Panc1 (cell line): Measurements from ENCODE around the gene C1orf116. TPM values are rescaled to one million over a fixed set of nuclear protein-coding genes. Genes with fewer than 3 reads are reported as not detected.

ENCODE experiments used
- ATAC-seq: fragments of 200-7000 bp; cut with Tn5 transposase; 2 replicates; pipeline ENCODE4 v1.9.1; 2020; ENCODE audit warnings: mild to moderate bottlenecking, moderate library complexity
- BruUV-seq: library from RNA; stranded (reverse); fragments of 400-500 nt; replicated peaks from 2 replicates; lab custom pipeline; 2021; lab: Mats Ljungman, UMichigan
- CTCF ChIA-PET: fragments of 300-600 bp; sonication (Branson Sonifier 250); formaldehyde crosslinking; loops from one replicate; lab custom pipeline; 2022; ENCODE audit warnings: antibody characterized with exemption; lab: Charles Lee
- POLR2A ChIA-PET: fragments of 300-600 bp; sonication (Branson Sonifier 250); formaldehyde crosslinking; loops from one replicate; lab custom pipeline; 2022; ENCODE audit warnings: antibody characterized with exemption; lab: Charles Lee
- DNase-seq: peaks from one replicate; pipeline ENCODE4 v3.0.0-alpha.2; 2010; ENCODE audit warnings: low read depth, low spot score
- H3K27ac ChIP-seq: 2 replicates; pipeline ENCODE4 v1.5.1; 2011; ENCODE audit warnings: mild to moderate bottlenecking, low read length, inconsistent platforms
- H3K27me3 ChIP-seq: fragments of 200-500 bp; sonication (Bioruptor generic); 2 replicates; pipeline ENCODE4 v1.6.0; 2014; ENCODE audit warnings: low read length, inconsistent platforms; ENCODE audit not compliant: control insufficient read depth, insufficient read depth
- H3K36me3 ChIP-seq: fragments of 200-500 bp; sonication (Bioruptor generic); 2 replicates; pipeline ENCODE4 v1.5.1; 2014; ENCODE audit warnings: inconsistent platforms, mild to moderate bottlenecking, low read length, moderate library complexity; ENCODE audit not compliant: control insufficient read depth, insufficient read depth
- H3K4me1 ChIP-seq: 2 replicates; pipeline ENCODE4 v1.5.1; 2011; ENCODE audit warnings: inconsistent platforms, mild to moderate bottlenecking, low read length, moderate library complexity; ENCODE audit not compliant: control insufficient read depth, insufficient read depth
- H3K4me3 ChIP-seq, 2 experiments: 2 replicates each; pipeline ENCODE4 v1.5.1; 2011 to 2012; ENCODE audit warnings: low read depth in 2 of 2, low read length in 2 of 2, mild to moderate bottlenecking in 2 of 2, inconsistent platforms in 1 of 2, moderate library complexity in 1 of 2
- H3K9me3 ChIP-seq: fragments of 200-500 bp; sonication (Bioruptor generic); 2 replicates; pipeline ENCODE4 v1.5.1; 2014; ENCODE audit warnings: low read depth, mild to moderate bottlenecking, inconsistent platforms, low read length, moderate library complexity; ENCODE audit not compliant: control insufficient read depth, insufficient read depth
- CTCF ChIP-seq: fragments of 450-650 bp; IDR thresholded peaks from 2 replicates; pipeline ENCODE4 v1.5.1; 2017; ENCODE audit warnings: mild to moderate bottlenecking
- POLR2AphosphoS5 ChIP-seq: IDR thresholded peaks from 2 replicates; pipeline ENCODE4 v1.6.1; 2012; ENCODE audit warnings: mild to moderate bottlenecking, low read depth, low read length, moderate library complexity
- SIN3A ChIP-seq: IDR thresholded peaks from 2 replicates; pipeline ENCODE4 v1.6.1; 2012; ENCODE audit warnings: low read depth, mild to moderate bottlenecking, low read length, moderate library complexity, borderline replicate concordance; ENCODE audit not compliant: insufficient read depth
- TCF7L2 ChIP-seq: IDR thresholded peaks from 2 replicates; pipeline ENCODE4 v1.6.1; 2011; ENCODE audit warnings: mild to moderate bottlenecking, low read depth, low read length, inconsistent platforms
- in situ Hi-C: cut with HindIII; loops from 2 replicates; pipeline ENCODE4 v1.10.0; 2016; ENCODE audit warnings: low sequenced_read_pairs, low pct_unique_long_range_greater_than_20kb
- intact Hi-C: fragments of 100-400 bp; cut with micrococcal nuclease; formaldehyde crosslinking; loops from one replicate; pipeline ENCODE4 v1.10.0; 2022; ENCODE audit not compliant: unreplicated experiment
- total RNA-seq: library from RNA; stranded (reverse); gene quantifications from one replicate; pipeline ENCODE4 v1.2.1, GENCODE V29; 2021; ENCODE audit not compliant: unreplicated experiment
- TF ChIP-seq, protein P1 (sequence below), 2 experiments: IDR thresholded peaks; 2 replicates each; pipeline ENCODE4 v1.6.1; 2011 to 2012; ENCODE audit warnings: low read depth in 2 of 2, control low read depth in 1 of 2, low read length in 1 of 2, mild to moderate bottlenecking in 1 of 2, moderate library complexity in 1 of 2; ENCODE audit not compliant: insufficient read depth in 1 of 2

The C1orf116 gene
- total RNA-seq, 1 experiment from 2014 or later = 0.08 TPM

- TF ChIP-seq SIN3A (no peak), POLR2AphosphoS5 (no peak), CTCF (no peak), TCF7L2 (no peak)
- TF ChIP-seq, protein P1, sequence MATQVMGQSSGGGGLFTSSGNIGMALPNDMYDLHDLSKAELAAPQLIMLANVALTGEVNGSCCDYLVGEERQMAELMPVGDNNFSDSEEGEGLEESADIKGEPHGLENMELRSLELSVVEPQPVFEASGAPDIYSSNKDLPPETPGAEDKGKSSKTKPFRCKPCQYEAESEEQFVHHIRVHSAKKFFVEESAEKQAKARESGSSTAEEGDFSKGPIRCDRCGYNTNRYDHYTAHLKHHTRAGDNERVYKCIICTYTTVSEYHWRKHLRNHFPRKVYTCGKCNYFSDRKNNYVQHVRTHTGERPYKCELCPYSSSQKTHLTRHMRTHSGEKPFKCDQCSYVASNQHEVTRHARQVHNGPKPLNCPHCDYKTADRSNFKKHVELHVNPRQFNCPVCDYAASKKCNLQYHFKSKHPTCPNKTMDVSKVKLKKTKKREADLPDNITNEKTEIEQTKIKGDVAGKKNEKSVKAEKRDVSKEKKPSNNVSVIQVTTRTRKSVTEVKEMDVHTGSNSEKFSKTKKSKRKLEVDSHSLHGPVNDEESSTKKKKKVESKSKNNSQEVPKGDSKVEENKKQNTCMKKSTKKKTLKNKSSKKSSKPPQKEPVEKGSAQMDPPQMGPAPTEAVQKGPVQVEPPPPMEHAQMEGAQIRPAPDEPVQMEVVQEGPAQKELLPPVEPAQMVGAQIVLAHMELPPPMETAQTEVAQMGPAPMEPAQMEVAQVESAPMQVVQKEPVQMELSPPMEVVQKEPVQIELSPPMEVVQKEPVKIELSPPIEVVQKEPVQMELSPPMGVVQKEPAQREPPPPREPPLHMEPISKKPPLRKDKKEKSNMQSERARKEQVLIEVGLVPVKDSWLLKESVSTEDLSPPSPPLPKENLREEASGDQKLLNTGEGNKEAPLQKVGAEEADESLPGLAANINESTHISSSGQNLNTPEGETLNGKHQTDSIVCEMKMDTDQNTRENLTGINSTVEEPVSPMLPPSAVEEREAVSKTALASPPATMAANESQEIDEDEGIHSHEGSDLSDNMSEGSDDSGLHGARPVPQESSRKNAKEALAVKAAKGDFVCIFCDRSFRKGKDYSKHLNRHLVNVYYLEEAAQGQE (IDR thresholded peaks at IDR 0.05; ENCODE audit: insufficient read depth in 1 of 2, low read depth in 2 of 2, low read length in 1 of 2) = no peak
- no peak overlapping the region for H3K4me3 ChIP-seq
- ATAC-seq = no peak
- CTCF ChIA-PET = no interaction called here
- H3K36me3 ChIP-seq = peaks cover 3% of the 10 kb centered on the region
- BruUV-seq = no TSS peak
- no peak overlapping the region for H3K27ac ChIP-seq
- no peaks in the 10 kb centered on the region for H3K9me3 ChIP-seq
- H3K27me3 ChIP-seq = no peaks in the 10 kb centered on the region
- DNase-seq = no peak
- POLR2A ChIA-PET = no interaction called here
- intact Hi-C loops (no loop called here), in situ Hi-C loops (no loop called here)
- no peaks in the 10 kb centered on the region for H3K4me1 ChIP-seq
These were observed 29.5 kb upstream of the C1orf116 start for GRCh38 chr1:207062058-207062457.

- H3K27ac ChIP-seq = no peak overlapping the region
- no peaks in the 10 kb centered on the region for H3K4me1 ChIP-seq
- ATAC-seq (no peak), DNase-seq (no peak)
- H3K27me3 ChIP-seq = no peaks in the 10 kb centered on the region
- TF ChIP-seq POLR2AphosphoS5 (no peak), SIN3A (no peak), CTCF (no peak), TCF7L2 (no peak)
- TF ChIP-seq, protein P1 (IDR thresholded peaks at IDR 0.05; ENCODE audit: insufficient read depth in 1 of 2, low read depth in 2 of 2, low read length in 1 of 2) = no peak
- H3K4me3 ChIP-seq = no peak overlapping the region
- H3K9me3 ChIP-seq = no peaks in the 10 kb centered on the region
- H3K36me3 ChIP-seq = peaks cover 3% of the 10 kb centered on the region
- ChIA-PET POLR2A (no interaction called here), CTCF (no interaction called here)
- intact Hi-C loops = no loop called here
- in situ Hi-C loops = no loop called here
- BruUV-seq = no TSS peak
These were observed 28.0 kb upstream of the C1orf116 start for GRCh38 chr1:207060596-207060995.
